Sigmoid colon (tissue), 7 donors: ENCODE results near the gene ACACA. TPM values are rescaled to one million over a fixed set of nuclear protein-coding genes. Genes with fewer than 3 reads are reported as not detected.

Source experiments
- DNase-seq: peaks from one replicate; pipeline ENCODE4 v3.0.0-alpha.2; 2019
- H3K27ac ChIP-seq, 4 donors: fragments of 200-600 bp; sonication (generic); one replicate each; pipeline ENCODE4 v1.5.1; 2016 to 2019; ENCODE audit warnings: mild to moderate bottlenecking in 1 of 4
- H3K27me3 ChIP-seq, 3 donors: fragments of 200-600 bp; sonication (generic); one replicate each; pipeline ENCODE4 v1.5.1; 2019; ENCODE audit warnings: mild to moderate bottlenecking in 1 of 3
- H3K36me3 ChIP-seq, 4 donors: fragments of 200-600 bp; sonication (generic); one replicate each; pipeline ENCODE4 v1.5.1; 2016 to 2019
- H3K4me1 ChIP-seq, 4 donors: fragments of 200-600 bp; sonication (generic); one replicate each; pipeline ENCODE4 v1.5.1; 2017 to 2019
- H3K4me3 ChIP-seq, 4 donors: fragments of 200-600 bp; sonication (generic); one replicate each; pipeline ENCODE4 v1.5.1; 2017 to 2019; ENCODE audit warnings: mild to moderate bottlenecking in 2 of 4, moderate library complexity in 1 of 4
- H3K9me3 ChIP-seq, 4 donors: fragments of 200-600 bp in 3 of 4; sonication (generic) in 3 of 4; one replicate each; pipeline versions ENCODE4 v1.5.1 to v1.6.1; 2013 to 2019
- EP300 ChIP-seq, 4 donors: sonication (generic); formaldehyde crosslinking; IDR thresholded peaks; one replicate each; pipeline ENCODE4 v1.6.1; 2017; ENCODE audit warnings: antibody characterized with exemption in 4 of 4
- POLR2A ChIP-seq, 2 donors: fragments of 450-650 bp; IDR thresholded peaks; one replicate each; pipeline ENCODE4 v1.6.1; 2016; ENCODE audit warnings: antibody characterized with exemption in 2 of 2, mild to moderate bottlenecking in 2 of 2, moderate library complexity in 2 of 2
- POLR2AphosphoS5 ChIP-seq, 4 donors: sonication (generic); formaldehyde crosslinking; IDR thresholded peaks; one replicate each; pipeline ENCODE4 v1.6.1; 2017; ENCODE audit warnings: antibody characterized with exemption in 4 of 4
- WGBS, 2 donors: extraction: QIAGEN DNeasy Blood & Tissue Kit; methylation state at CpG; one replicate each; pipeline ENCODE4 v1.1.7; 2013; 5-methylcytosine and 5-hydroxymethylcytosine counted together
- intact Hi-C: fragments of 100-400 bp; cut with DNase I; formaldehyde crosslinking; loops from one replicate; pipeline ENCODE4 v1.15.1; 2023
- polyA plus RNA-seq, 3 donors: library from polyadenylated mRNA; stranded (reverse); fragments of 200-250 nt; gene quantifications; one replicate each; pipeline ENCODE4 v1.2.3, GENCODE V29; 2013
- total RNA-seq, 4 donors: library from RNA; depleted of rRNA; stranded (reverse); fragments of >200 nt; gene quantifications; one replicate each; pipeline ENCODE4 v1.1.0, GENCODE V29; 2016
- TF ChIP-seq, protein P1 (sequence below), 4 experiments: fragments of 450-650 bp in 3 of 4; fragments of 200-600 bp in 1 of 4; IDR thresholded peaks; one replicate each; pipeline ENCODE4 v1.5.1; 2016 to 2019; ENCODE audit warnings: antibody characterized with exemption in 4 of 4, mild to moderate bottlenecking in 3 of 4, moderate library complexity in 2 of 4
- donor health status: healthy with polysubstance abuse.
- donor health status: Bipolar disorder and iron deficiency.
- donor health status: healthy.

Gene ACACA
- total and polyA plus RNA-seq, 7 donors = 10.8 to 38.9 (median 27.6) TPM

DNA sequence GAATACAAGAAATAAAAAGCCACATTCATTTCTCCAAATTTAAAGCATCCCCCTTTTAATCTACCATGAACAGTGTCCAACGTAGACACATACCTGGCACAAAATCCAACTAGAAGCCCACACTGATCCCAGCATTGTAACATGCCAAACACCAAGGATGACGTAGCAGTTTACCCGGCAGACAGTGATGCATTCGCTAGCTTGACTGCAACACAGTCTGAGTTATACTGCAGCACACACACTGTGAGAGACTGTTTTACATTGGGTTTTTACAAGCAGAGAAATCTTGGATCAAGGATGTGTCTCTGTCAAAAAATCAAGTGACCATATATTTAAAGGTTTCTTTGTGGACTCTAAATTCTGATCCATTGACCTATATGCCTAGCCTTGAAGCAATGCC, 105.3 kb downstream of the ACACA start:
- H3K4me1 ChIP-seq = peaks cover 0 to 22% (median 18%) of the 10 kb centered on the region in 4 donors
- TF ChIP-seq POLR2AphosphoS5 (IDR thresholded peaks at IDR 0.05) (no peak), POLR2A (IDR thresholded peaks at IDR 0.05) (no peak), EP300 (IDR thresholded peaks at IDR 0.05) (no peak)
- TF ChIP-seq, protein P1, sequence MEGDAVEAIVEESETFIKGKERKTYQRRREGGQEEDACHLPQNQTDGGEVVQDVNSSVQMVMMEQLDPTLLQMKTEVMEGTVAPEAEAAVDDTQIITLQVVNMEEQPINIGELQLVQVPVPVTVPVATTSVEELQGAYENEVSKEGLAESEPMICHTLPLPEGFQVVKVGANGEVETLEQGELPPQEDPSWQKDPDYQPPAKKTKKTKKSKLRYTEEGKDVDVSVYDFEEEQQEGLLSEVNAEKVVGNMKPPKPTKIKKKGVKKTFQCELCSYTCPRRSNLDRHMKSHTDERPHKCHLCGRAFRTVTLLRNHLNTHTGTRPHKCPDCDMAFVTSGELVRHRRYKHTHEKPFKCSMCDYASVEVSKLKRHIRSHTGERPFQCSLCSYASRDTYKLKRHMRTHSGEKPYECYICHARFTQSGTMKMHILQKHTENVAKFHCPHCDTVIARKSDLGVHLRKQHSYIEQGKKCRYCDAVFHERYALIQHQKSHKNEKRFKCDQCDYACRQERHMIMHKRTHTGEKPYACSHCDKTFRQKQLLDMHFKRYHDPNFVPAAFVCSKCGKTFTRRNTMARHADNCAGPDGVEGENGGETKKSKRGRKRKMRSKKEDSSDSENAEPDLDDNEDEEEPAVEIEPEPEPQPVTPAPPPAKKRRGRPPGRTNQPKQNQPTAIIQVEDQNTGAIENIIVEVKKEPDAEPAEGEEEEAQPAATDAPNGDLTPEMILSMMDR (IDR thresholded peaks at IDR 0.05) = no peak
- no peak overlapping the region for H3K27ac ChIP-seq
- intact Hi-C loops = no loop called here
- H3K36me3 ChIP-seq = peaks cover 0 to 6% (median 0%) of the 10 kb centered on the region in 4 donors
- H3K9me3 ChIP-seq = no peaks in the 10 kb centered on the region
- no peaks in the 10 kb centered on the region for H3K27me3 ChIP-seq
- WGBS, 2 donors = 85 to 92% methylated on average over 4 of the region's 4 CpGs
- no peak for DNase-seq
- no peak overlapping the region for H3K4me3 ChIP-seq

DNA sequence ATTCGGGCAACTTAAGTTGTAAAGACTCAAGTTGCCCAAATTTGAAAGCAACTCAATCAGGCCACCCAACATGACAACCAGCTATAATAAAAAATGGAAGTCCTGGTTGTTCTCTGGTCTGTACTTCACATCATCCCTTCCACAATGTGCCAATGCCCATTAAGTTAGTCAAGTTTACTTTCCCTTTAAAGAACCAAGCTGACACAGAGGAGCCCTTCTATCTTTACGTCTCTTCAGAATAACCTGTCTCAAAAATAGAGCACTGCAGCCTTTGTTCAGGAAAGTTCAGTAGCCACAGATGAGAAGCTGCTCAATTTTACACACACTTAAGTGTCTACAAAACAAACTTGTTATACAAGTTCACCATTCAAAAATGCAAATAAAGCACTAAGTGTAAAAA, 106.0 kb downstream of the ACACA start:
- Histone ChIP-seq H3K4me1 (peaks cover 0 to 22% (median 18%) of the 10 kb centered on the region in 4 donors), H3K27ac (no peak overlapping the region), H3K4me3 (no peak overlapping the region), H3K9me3 (no peaks in the 10 kb centered on the region), H3K27me3 (no peaks in the 10 kb centered on the region), H3K36me3 (peaks cover 0 to 6% (median 0%) of the 10 kb centered on the region in 4 donors)
- intact Hi-C loops = no loop called here
- TF ChIP-seq POLR2AphosphoS5 (IDR thresholded peaks at IDR 0.05) = no peak
- no peak for TF ChIP-seq EP300 (IDR thresholded peaks at IDR 0.05)
- TF ChIP-seq, protein P1 (IDR thresholded peaks at IDR 0.05) = no peak
- TF ChIP-seq POLR2A (IDR thresholded peaks at IDR 0.05) = no peak
- DNase-seq = no peak
- 67 to 80% methylated on average over 2 of the region's 2 CpGs for WGBS, 2 donors

DNA sequence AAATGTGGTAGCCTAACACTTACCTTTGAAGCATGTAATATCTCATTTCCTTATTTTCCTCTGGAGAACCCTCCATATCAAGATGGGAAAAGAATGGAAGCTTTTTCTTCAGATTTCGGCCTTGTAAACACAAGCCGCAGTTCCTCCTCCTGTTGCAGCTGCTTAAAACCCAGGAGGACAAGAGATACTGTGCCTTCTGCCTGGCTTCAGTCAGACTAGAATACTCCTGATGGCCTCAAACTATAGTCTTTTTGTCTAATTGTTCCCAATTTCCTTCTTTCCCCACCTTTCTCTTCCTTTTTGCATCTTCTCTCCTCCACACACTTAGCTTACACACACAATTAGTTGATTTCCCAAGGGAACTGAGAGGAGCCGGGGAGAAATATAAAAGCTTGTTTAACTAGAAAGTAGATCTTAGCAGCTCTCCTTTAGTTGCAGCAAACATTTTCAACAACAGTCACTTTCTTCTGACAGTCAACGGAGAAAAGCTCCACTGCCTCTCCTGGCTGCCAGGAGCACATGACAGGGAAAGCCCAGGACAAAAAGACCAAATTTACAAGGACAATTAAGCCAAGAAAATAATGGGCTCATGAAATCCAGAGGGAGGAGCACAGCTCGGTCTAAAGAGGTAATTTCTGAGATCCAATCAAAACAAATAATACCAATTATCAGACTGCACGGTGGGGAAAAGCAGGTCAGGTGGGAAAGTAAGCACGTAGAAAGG, 107.2 kb downstream of the ACACA start:
- H3K27me3 ChIP-seq = no peaks in the 10 kb centered on the region
- H3K4me1 ChIP-seq = peaks cover 0 to 22% (median 18%) of the 10 kb centered on the region in 4 donors
- H3K27ac ChIP-seq = peak overlapping the region in 1 of 4 donors; percentile 17
- H3K4me3 ChIP-seq = no peak overlapping the region
- WGBS, 2 donors = 59 to 68% methylated on average over 7 of the region's 7 CpGs
- intact Hi-C loops = no loop called here
- DNase-seq = no peak
- TF ChIP-seq EP300 (IDR thresholded peaks at IDR 0.05) (no peak), POLR2AphosphoS5 (IDR thresholded peaks at IDR 0.05) (no peak), POLR2A (IDR thresholded peaks at IDR 0.05) (no peak)
- TF ChIP-seq, protein P1 (IDR thresholded peaks at IDR 0.05) = no peak
- H3K9me3 ChIP-seq = no peaks in the 10 kb centered on the region
- peaks cover 0 to 5% (median 0%) of the 10 kb centered on the region in 4 donors for H3K36me3 ChIP-seq

DNA sequence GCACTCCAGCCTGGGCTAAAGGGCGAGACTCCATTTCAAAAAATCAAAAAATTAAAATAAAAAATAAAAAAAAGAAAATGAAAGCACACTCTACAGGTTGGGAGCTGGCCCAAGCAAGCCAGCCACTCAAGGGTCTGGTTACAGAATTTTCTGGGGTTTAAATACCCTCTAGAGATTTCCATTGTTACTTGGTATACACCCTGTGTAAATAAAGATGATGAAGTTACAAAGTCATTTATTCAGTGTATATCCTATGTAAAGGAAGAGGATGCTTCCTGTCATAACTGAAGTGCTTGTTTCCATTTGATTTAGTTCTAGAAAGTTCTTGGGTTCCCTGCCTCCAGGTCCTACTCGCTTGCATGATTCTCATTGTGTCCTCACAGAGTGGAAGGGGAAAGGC, 110.7 kb downstream of the ACACA start:
- TF ChIP-seq, protein P1 (IDR thresholded peaks at IDR 0.05) = no peak
- TF ChIP-seq EP300 (IDR thresholded peaks at IDR 0.05) (no peak), POLR2AphosphoS5 (IDR thresholded peaks at IDR 0.05) (no peak)

More for the DNA sequence above, 110.7 kb downstream of the ACACA start:
- H3K27me3 ChIP-seq = no peaks in the 10 kb centered on the region
- H3K4me1 ChIP-seq = peaks cover 0 to 18% (median 11%) of the 10 kb centered on the region in 4 donors
- no peaks in the 10 kb centered on the region for H3K36me3 ChIP-seq
- 99% methylated on average over 2 of the region's 2 CpGs for WGBS, 2 donors
- DNase-seq = no peak
- H3K4me3 ChIP-seq = no peak overlapping the region
- H3K27ac ChIP-seq = no peak overlapping the region
- intact Hi-C loops = no loop called here
- H3K9me3 ChIP-seq = no peaks in the 10 kb centered on the region
